ENCODE results near the gene ARSB.

DNA sequence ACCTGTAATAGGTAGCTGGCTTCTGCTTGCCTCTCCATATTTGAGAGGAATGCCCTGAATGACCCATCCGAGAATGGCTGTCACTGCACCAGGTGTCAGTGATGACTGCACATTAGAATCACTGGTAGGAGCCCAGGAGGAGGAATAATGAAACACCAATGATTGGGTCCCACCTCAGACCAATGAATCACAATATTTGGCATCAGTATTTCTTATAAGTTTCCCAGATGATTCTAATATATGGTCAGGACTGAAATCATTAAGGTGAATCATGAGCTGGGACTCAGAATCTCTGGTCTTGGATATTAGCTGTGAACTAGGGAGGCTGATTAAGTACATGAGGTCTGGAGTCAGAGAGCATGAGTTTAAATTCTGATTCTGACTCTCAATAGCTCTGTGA is 23.4 kb downstream of the ARSB start:
- TF ChIP-seq POLR2A (IDR thresholded peaks at IDR 0.05): no peak
- TF ChIP-seq, protein P1, sequence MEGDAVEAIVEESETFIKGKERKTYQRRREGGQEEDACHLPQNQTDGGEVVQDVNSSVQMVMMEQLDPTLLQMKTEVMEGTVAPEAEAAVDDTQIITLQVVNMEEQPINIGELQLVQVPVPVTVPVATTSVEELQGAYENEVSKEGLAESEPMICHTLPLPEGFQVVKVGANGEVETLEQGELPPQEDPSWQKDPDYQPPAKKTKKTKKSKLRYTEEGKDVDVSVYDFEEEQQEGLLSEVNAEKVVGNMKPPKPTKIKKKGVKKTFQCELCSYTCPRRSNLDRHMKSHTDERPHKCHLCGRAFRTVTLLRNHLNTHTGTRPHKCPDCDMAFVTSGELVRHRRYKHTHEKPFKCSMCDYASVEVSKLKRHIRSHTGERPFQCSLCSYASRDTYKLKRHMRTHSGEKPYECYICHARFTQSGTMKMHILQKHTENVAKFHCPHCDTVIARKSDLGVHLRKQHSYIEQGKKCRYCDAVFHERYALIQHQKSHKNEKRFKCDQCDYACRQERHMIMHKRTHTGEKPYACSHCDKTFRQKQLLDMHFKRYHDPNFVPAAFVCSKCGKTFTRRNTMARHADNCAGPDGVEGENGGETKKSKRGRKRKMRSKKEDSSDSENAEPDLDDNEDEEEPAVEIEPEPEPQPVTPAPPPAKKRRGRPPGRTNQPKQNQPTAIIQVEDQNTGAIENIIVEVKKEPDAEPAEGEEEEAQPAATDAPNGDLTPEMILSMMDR (IDR thresholded peaks at IDR 0.05): no peak
